Measurements from ENCODE around the gene TXLNG. TPM values are rescaled to one million over a fixed set of nuclear protein-coding genes. Genes with fewer than 3 reads are reported as not detected.
A peak's percentile ranks its signal among the peaks of the same experiment; 100 is the strongest.

The TXLNG gene
- total RNA-seq, 2 donors from 2014 or later, result 6.2 to 10.1 TPM

DNA sequence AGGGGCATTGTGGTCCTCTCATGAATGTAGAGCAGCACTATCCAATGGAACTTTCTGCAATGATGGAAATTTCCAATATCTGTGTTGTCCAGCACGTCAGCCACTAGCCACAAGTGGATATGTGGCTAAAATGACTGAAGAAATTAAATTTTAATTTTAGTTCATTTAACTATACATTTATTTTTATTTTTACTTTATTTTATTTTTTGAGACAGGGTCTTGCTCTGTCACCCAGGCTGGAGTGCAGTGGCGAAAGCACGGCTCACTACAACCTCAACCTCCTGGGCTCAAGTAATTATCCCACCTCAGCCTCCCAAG lies 97.2 kb downstream of the TXLNG start:
- H3K4me1 ChIP-seq, result no peaks in the 10 kb centered on the region
- DNase-seq (ENCODE audit: low spot score), result no peak
- no peak overlapping the region for H3K27ac ChIP-seq
- no peaks in the 10 kb centered on the region for H3K36me3 ChIP-seq
- TF ChIP-seq, protein P1, sequence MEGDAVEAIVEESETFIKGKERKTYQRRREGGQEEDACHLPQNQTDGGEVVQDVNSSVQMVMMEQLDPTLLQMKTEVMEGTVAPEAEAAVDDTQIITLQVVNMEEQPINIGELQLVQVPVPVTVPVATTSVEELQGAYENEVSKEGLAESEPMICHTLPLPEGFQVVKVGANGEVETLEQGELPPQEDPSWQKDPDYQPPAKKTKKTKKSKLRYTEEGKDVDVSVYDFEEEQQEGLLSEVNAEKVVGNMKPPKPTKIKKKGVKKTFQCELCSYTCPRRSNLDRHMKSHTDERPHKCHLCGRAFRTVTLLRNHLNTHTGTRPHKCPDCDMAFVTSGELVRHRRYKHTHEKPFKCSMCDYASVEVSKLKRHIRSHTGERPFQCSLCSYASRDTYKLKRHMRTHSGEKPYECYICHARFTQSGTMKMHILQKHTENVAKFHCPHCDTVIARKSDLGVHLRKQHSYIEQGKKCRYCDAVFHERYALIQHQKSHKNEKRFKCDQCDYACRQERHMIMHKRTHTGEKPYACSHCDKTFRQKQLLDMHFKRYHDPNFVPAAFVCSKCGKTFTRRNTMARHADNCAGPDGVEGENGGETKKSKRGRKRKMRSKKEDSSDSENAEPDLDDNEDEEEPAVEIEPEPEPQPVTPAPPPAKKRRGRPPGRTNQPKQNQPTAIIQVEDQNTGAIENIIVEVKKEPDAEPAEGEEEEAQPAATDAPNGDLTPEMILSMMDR (IDR thresholded peaks at IDR 0.05), result no peak
- H3K27me3 ChIP-seq, result no peaks in the 10 kb centered on the region
- no peak overlapping the region for H3K4me3 ChIP-seq
- H3K9me3 ChIP-seq, result no peaks in the 10 kb centered on the region

DNA sequence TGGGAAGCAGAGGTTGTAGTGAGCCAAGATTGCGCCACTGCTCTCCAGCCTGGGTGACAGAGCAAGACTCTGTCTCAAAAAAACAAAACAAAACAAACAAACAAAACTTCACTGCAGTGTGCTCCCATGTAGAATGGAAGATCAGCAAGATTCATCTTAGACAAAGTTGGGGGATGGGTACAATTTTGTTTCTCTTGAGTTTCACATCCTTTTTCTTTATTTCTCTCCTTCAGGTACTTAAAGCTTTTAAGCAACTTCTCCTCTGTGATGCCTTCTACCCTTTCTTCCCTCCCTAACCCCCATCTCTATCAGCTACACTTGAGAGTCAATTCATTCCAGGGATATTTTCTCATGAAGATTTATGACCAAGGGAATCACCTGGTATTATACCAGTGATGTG lies 99.4 kb downstream of the TXLNG start:
- no peak overlapping the region for H3K4me3 ChIP-seq
- no peak for DNase-seq (ENCODE audit: low spot score)
- no peaks in the 10 kb centered on the region for H3K27me3 ChIP-seq
- no peaks in the 10 kb centered on the region for H3K36me3 ChIP-seq
- no peaks in the 10 kb centered on the region for H3K4me1 ChIP-seq
- H3K9me3 ChIP-seq, result no peaks in the 10 kb centered on the region
- TF ChIP-seq, protein P1 (IDR thresholded peaks at IDR 0.05), result no peak
- no peak overlapping the region for H3K27ac ChIP-seq

DNA sequence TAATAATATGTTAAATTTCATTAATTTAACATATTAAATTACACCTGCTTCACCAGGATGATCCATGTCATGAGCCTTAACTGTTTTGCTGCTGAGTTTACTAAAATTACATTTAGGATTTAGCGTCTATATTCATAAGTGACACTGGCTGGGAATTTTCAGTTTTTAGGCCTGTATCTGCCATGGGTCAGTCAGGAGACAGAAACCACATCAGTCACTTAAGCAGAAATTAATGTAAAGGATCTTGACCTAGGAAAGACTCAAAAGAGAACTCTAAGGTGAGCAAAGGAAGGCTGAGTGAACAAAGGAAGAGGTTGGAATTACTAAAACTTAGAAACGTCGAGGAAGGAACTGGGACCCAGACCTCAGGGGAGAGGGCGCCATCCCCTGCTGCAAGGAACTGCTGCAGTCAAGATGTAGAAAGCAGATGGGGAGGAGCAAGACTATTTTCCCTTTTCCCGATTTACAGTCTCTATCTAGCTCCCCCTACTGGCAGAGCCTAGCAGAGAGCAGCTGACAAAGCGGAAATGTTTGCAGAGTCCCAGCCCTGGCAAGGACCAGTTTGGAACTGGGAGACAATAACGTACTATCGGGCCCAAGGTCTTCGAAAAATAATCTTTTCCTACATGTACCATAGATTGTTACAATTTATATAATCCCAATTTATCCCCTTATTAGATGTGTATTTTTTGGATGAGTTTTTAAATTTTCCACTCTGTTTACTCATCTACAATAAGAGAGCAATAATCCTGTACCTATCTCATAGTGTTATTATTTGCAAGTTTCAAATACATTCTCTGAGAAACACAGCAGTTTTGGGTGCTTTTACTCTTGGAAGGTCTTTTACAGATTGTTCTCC lies 106.5 kb downstream of the TXLNG start:
- Histone ChIP-seq H3K27me3 (no peaks in the 10 kb centered on the region), H3K9me3 (no peaks in the 10 kb centered on the region), H3K4me3 (no peak overlapping the region), H3K27ac (no peak overlapping the region), H3K36me3 (no peaks in the 10 kb centered on the region), H3K4me1 (peaks cover 0 to 4% of the 10 kb centered on the region in 2 donors)
- DNase-seq (ENCODE audit: low spot score), result peak; percentile 79
- TF ChIP-seq, protein P1 (IDR thresholded peaks at IDR 0.05), result peak; percentile 59 to 83

Other genes with a start within 250 kb of the TXLNG start
- not detected for gene S100G, start 136.3 kb upstream of the TXLNG start, total RNA-seq
- gene CTPS2, start 73.8 kb upstream of the TXLNG start, total RNA-seq, result 1 to 10 TPM; 4.4 to 4.8 TPM
- gene SYAP1, start 66.9 kb upstream of the TXLNG start, total RNA-seq, result 10 to 100 TPM; 16.9 to 17.6 TPM
- 10 to 100 TPM; 70.7 to 72.2 TPM for gene RBBP7, start 83.9 kb downstream of the TXLNG start, total RNA-seq
- gene REPS2, start 160.2 kb downstream of the TXLNG start, total RNA-seq, result 10 to 100 TPM in 1 of 2 donors, 1 to 10 TPM in 1; 6.2 to 14.1 TPM